GM10248 (cell line): Measurements from ENCODE around the gene MYLK.
"Not testable (repeated sequence)": the region's sequence is repeated elsewhere in the genome, so short reads cannot be mapped to it uniquely, and the experiment has no call there.

ENCODE experiments used
- CTCF ChIA-PET: fragments of 300-600 bp; sonication (Branson Sonifier 250); formaldehyde crosslinking; extraction: SDS; loops from one replicate; lab custom pipeline; 2021; ENCODE audit warnings: antibody characterized with exemption; lab: Yijun Ruan, JAX
- POLR2A ChIA-PET: fragments of 350-650 bp; sonication (Branson Sonifier 250); formaldehyde crosslinking; extraction: SDS; loops from one replicate; lab custom pipeline; 2020; ENCODE audit warnings: antibody characterized with exemption; lab: Yijun Ruan, JAX
- DNase-seq: peaks from one replicate; pipeline ENCODE4 v3.0.0; 2012; ENCODE audit errors: extremely low spot score
- TF ChIP-seq, protein P1 (sequence below): IDR thresholded peaks from 2 replicates; pipeline ENCODE4 v1.5.1; 2012; ENCODE audit warnings: mild to moderate bottlenecking, low read depth; ENCODE audit errors: extremely low read depth, missing control alignments, control extremely low read depth

Gene MYLK

DNA sequence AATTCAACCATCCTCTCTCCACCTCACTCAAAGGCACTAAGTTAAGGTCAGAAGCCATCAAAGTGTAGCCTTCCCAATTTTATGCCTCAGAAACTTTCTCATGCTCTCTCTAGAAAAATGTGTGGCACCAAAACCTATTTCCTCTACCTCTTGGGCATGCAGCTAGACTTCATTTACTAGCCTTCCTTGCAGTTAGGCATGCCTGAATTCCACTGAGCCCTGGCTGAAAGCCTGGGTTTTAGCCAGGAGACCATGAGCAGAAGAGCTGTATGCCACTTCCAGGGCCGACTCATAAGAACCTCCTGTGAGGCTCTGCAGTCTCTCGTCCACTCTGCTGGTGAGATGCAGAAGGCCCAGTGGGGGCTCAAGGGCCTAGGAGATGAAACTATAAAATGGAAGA lies 145.0 kb downstream of the MYLK start:
- ChIA-PET CTCF (interaction anchor here (1.3 to 2.7 kb wide), 2 partner anchors 16 to 20 kb away, joined by 3 to 13 read pairs; no protein-coding TSS in a partner anchor), POLR2A (no interaction called here)
- DNase-seq: no peak
- TF ChIP-seq, protein P1, sequence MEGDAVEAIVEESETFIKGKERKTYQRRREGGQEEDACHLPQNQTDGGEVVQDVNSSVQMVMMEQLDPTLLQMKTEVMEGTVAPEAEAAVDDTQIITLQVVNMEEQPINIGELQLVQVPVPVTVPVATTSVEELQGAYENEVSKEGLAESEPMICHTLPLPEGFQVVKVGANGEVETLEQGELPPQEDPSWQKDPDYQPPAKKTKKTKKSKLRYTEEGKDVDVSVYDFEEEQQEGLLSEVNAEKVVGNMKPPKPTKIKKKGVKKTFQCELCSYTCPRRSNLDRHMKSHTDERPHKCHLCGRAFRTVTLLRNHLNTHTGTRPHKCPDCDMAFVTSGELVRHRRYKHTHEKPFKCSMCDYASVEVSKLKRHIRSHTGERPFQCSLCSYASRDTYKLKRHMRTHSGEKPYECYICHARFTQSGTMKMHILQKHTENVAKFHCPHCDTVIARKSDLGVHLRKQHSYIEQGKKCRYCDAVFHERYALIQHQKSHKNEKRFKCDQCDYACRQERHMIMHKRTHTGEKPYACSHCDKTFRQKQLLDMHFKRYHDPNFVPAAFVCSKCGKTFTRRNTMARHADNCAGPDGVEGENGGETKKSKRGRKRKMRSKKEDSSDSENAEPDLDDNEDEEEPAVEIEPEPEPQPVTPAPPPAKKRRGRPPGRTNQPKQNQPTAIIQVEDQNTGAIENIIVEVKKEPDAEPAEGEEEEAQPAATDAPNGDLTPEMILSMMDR: no peak

DNA sequence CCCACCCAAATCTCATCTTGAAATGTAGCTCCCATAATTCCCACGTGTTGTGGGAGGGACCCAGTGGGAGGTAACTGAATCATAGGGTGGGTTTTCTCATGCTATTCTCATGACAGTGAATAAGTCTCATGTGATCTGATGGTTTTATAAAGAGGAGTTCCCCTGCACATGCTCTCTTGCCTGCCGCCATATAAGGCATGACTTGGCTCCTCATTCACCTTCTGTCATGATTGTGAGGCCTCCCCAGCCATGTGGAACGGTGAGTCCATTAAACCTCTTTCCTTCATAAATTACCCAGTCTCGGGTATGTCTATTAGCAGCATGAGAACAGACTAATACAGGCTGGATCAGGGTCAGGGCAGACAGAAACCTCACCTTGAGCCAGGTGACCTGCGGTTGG lies 145.6 kb downstream of the MYLK start:
- DNase-seq, POLR2A ChIA-PET: not testable (repeated sequence)
- CTCF ChIA-PET: interaction anchor here (1.3 to 2.1 kb wide), 2 partner anchors 15 to 20 kb away, joined by 3 to 7 read pairs; no protein-coding TSS in a partner anchor

DNA sequence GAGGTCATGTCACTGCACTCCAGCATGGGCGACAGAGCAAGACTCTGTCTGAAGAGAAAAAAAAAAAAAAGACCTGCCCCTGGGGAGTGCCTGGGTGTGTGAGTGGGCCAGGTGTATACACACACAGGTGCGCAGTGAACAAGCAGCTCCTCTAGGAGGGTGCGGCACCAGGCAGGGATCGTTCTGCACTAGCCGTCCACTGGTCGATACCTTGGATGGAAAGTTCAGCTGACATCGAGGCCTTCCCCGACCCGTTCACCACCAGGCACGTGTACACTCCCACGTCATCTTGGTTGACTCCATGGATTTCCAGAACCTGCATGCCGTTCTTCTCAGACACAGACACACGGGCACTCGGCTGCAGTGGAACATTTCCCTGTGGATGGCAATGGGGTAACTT lies 147.0 kb downstream of the MYLK start:
- TF ChIP-seq, protein P1: no peak
- DNase-seq: no peak
- ChIA-PET CTCF (interaction anchor here (2.1 kb wide), 1 partner anchor 14 kb away, joined by 7 read pairs; no protein-coding TSS in a partner anchor), POLR2A (no interaction called here)

DNA sequence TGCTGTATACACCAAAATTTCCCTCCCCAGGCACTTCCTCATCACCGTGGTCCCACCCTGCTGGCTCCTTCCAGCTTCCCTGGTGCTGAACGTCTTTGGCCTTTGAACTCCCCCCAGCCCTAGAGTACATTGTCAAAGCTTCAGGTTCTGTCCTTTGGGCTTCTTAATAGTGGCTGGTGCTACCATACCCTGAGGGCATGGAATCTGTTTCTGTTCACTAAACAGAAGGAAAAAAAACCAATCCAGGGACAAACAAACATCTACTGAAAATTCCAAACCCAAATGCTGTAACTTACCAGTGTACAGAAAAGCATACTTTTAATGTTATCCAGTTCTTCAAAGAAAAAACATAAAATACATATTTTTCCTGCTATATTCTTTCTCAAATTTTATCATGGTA lies 148.7 kb downstream of the MYLK start:
- POLR2A ChIA-PET: no interaction called here
- CTCF ChIA-PET: no interaction called here
- DNase-seq: no peak
- TF ChIP-seq, protein P1: no peak

DNA sequence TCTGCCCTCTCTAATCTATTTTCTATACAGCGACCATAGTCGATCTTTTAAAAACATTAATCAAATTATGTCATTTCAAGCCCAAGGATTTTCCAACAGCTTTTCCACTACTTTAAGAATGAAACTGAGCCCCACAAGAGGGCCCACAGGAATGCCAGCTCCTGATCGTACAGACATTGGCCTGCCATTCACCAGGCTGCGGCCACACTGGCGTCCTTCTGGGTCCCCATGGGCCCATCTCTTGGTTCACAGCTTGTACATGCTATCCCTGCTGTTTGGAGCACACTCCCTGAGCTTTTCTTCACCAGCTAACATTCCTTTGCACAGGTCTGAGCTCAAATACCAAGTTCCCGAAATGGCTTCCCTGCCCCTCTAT lies 149.6 kb downstream of the MYLK start:
- no peak for DNase-seq
- ChIA-PET CTCF (interaction anchor here (1.5 to 2.8 kb wide), 2 partner anchors 11 to 82 kb away, joined by 4 to 17 read pairs; no protein-coding TSS in a partner anchor), POLR2A (no interaction called here)
- TF ChIP-seq, protein P1: no peak

DNA sequence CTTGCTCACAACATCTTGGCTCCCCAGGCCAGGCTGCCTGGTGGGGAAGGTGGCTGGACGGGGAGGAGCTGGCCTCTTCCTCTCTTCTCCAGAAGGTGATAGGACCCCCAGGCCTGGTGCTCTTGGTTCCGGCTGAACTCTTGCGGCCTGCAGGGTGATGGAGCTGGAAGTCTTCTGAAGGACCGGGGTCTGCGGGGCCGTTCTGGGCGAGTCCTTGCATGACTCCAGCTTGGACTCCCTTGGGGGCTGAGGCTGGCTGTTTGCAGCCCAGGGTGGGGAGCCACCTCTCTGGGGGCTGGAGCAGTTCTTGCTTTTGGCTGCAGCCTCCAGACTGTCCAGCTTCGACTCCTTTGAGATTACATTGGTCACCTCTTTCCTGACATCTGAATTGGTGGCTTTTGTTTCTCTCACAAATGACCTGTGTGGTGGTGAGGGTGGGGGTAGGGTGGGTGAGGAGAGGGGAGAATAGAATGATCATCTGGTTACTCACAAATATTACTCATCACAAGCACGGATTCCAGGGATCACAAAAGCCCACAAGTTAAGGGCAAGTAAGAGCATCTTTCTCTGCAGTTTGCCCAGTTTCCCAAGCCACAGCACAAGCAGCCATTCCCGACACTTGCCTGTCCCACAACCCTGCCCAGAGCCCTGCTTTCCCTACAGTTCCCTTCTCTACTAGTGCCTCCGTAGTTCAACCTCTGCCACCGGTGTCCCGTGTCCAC lies 150.2 kb downstream of the MYLK start:
- TF ChIP-seq, protein P1: no peak
- no peak for DNase-seq
- ChIA-PET POLR2A (no interaction called here), CTCF (interaction anchor here (0.9 to 2.8 kb wide), 3 partner anchors 11 to 92 kb away, joined by 3 to 17 read pairs (median 4); no protein-coding TSS in a partner anchor)

DNA sequence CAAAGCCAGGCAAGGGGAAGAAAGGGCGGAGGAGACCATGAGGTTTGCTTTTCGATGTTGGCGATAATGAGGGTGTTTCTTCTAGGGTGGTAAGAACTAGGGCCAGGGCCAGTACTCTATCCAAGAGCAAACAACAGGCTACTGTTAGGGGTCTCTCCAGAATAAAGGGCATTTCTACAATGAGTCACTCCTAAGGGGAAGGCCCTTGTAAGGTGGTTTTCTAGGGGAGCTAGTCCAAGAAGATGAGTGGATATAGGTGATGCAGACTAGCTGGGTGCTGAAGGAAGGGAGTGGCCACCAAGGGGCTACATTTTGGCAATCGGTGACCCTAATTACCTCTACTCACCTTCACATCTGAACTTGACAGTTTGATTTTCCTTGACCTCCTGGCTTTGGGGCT lies 150.8 kb downstream of the MYLK start:
- no peak for DNase-seq
- POLR2A ChIA-PET: no interaction called here
- CTCF ChIA-PET: interaction anchor here (0.9 to 2.8 kb wide), 2 partner anchors 10 to 91 kb away, joined by 3 to 17 read pairs; no protein-coding TSS in a partner anchor
- TF ChIP-seq, protein P1: no peak
